GM18505 (cell line): Measurements from ENCODE around the gene ARFRP1.

ENCODE experiments used
- ATAC-seq: cut with Tn5 transposase; IDR thresholded peaks from one replicate; pipeline ENCODE4 v1.9.1; 2021; ENCODE audit not compliant: unreplicated experiment
- POLR2A ChIP-seq: IDR thresholded peaks from 4 replicates; pipeline ENCODE4 v1.6.1; 2011; ENCODE audit warnings: borderline replicate concordance; ENCODE audit not compliant: insufficient read depth, insufficient read length; ENCODE audit errors: extremely low read depth

ARFRP1 gene

GRCh38 chr20:63739130-63740069 lies 31.6 kb upstream of the ARFRP1 start, which contains the start of gene SLC2A4RG:
Gene SLC2A4RG, plus strand, starts transcription at chr20:63739776. Its CDS starts 137 bp downstream, at chr20:63739913.
- TF ChIP-seq POLR2A = peak; percentile 34
- ATAC-seq = peak; percentile 31

GRCh38 chr20:63738687-63739129 lies 30.9 kb upstream of the ARFRP1 start:
- TF ChIP-seq POLR2A = no peak
- no peak for ATAC-seq

GRCh38 chr20:63737945-63738686 lies 30.3 kb upstream of the ARFRP1 start:
- peak; percentile 44 for TF ChIP-seq POLR2A
- ATAC-seq = no peak

GRCh38 chr20:63737695-63737944 lies 29.8 kb upstream of the ARFRP1 start:
- no peak for TF ChIP-seq POLR2A
- no peak for ATAC-seq

- no peak for ATAC-seq
- TF ChIP-seq POLR2A = peak; percentile 10
Observed at GRCh38 chr20:63736893-63737694, 29.3 kb upstream of the ARFRP1 start.

- ATAC-seq = no peak
- TF ChIP-seq POLR2A = peak; percentile 42
Observed at GRCh38 chr20:63735859-63736718, 28.3 kb upstream of the ARFRP1 start, which contains the start of gene LIME1. Gene LIME1, plus strand, starts transcription at chr20:63736664. Its CDS starts 886 bp downstream, at chr20:63737550.

GRCh38 chr20:63734946-63735858 lies 27.4 kb upstream of the ARFRP1 start:
- no peak for TF ChIP-seq POLR2A

GRCh38 chr20:63734111-63734945 lies 26.6 kb upstream of the ARFRP1 start:
- TF ChIP-seq POLR2A = no peak

More at GRCh38 chr20:63734946-63735858, 27.4 kb upstream of the ARFRP1 start:
- ATAC-seq = no peak

GRCh38 chr20:63733579-63734081 lies 25.9 kb upstream of the ARFRP1 start:
- ATAC-seq = no peak
- TF ChIP-seq POLR2A = no peak

More at GRCh38 chr20:63734111-63734945, 26.6 kb upstream of the ARFRP1 start:
- no peak for ATAC-seq

GRCh38 chr20:63733117-63733516 lies 25.3 kb upstream of the ARFRP1 start:
- no peak for TF ChIP-seq POLR2A
- ATAC-seq = no peak

- TF ChIP-seq POLR2A = no peak
- no peak for ATAC-seq
Observed at GRCh38 chr20:63732118-63733095, 24.6 kb upstream of the ARFRP1 start.
